Neural progenitor cell (in vitro differentiated cells): ENCODE measurements around the gene PEAK1.

Experiments
- CTCF ChIP-seq: fragments of 200-600 bp; sonication (generic); IDR thresholded peaks from 2 replicates; pipeline ENCODE4 v1.5.1; 2017; ENCODE audit warnings: antibody characterized with exemption, mild to moderate bottlenecking
- EZH2 ChIP-seq: fragments of 200-600 bp; sonication (generic); IDR thresholded peaks from 2 replicates; pipeline ENCODE4 v1.6.1; 2017; ENCODE audit warnings: antibody characterized with exemption, mild to moderate bottlenecking, moderate library complexity

DNA sequence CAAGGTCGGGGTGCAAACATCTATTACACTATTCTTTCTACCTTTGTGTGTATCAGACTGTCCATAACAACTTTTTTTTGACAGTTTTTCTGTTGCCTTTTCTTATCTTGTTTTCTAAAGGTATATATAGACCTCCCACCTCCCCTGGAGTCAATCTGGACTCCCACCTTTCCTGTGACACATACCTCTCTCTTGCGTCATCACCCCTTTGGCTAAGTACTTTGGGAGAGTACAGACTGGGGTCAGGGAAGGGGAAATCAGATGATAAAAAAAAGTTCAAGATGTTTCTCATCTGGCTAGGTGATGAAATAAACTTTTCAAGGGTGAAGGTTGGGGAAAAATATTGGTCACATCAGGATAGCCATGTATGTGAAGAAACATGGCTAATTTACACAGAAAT, 366.2 kb downstream of the PEAK1 start:
- no peak for TF ChIP-seq CTCF
- no peak for TF ChIP-seq EZH2
